ENCODE results near the gene GABARAP.

GABARAP gene

DNA sequence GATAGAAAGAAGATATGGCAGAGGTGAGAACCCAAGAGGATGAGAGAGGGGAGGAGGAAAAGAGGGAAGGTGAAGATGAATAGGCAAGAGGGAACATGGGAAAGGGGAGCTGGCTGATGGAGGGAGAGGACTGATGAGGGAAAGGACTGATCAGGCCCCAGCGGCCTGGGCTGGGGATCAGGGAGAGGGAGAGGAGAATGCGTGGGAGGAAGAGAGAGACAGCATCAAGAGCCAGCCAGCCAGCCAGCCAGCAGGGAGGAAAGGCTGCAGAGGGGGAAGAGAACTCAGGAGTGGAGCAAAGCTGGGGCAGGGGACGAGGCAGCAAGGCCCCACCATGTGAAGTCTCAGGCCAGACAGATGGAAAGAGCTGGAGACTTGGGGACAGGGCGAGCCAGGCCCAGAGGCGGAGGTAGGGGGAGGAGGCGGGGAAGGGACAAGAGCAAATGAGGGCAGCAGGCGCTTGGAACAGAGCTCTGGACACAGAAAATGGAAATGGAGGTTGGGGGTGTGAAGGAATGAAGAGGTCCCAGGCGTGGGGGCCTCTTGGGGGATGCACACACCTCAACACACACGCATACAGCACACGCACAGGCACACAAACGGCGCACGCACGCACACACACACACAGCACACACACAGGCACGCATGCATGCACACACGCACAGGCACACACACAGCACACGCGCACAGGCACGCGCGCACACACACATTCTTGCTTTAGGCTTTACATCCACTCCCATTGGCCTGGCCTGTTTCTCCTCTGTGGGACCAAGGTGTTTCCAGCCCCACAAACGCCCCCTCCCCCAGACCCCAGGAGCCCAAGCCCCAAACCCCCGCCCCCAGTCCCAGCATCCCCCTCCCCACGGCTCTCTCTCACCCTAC, 34.9 kb downstream of the GABARAP start:
- DNase-seq (ENCODE audit: low read depth): no peak

DNA sequence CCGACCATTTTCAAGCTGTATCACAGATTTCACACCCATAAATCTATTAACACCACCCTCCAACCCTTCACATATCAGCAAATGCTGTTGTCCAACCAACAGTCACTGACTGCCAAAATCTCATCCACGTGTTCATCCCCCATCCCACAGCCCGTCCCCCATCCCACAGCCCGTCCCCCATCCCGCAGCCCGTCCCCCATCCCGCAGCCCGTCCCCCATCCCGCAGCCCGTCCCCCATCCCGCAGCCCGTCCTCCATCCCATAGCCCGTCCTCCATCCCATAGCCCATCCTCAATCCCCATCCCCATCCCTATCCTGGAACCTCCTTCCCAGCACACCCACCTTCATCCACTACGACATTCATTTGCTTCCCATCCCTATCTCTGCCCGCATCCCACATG, 36.7 kb downstream of the GABARAP start:
- DNase-seq (ENCODE audit: low read depth): no peak

GRCh38 chr17:7204828-7205461, 37.3 kb downstream of the GABARAP start:
- DNase-seq (ENCODE audit: low read depth): peak; percentile 24

GRCh38 chr17:7204336-7204735, 37.9 kb downstream of the GABARAP start:
- DNase-seq (ENCODE audit: low read depth): no peak

DNA sequence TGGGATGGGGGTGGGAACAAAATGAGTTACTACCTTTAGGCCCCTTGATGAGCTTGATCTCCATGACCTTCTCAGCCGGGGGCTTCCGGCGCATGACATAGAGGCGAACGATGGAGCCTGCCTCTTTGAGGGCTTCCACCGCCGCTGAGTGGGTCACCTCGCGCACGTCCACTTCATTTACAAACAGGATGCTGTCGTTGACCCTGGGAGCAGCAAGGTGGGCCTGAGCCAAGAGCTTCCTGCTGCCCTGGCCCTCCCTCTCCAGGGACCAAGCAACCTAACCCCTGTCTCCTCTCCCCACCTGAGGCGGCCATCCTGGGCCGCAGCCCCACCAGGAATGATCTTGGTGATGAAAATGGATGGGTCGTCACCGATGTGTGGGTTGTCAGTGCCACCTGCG, 38.9 kb downstream of the GABARAP start:
- no peak for DNase-seq (ENCODE audit: low read depth)

DNA sequence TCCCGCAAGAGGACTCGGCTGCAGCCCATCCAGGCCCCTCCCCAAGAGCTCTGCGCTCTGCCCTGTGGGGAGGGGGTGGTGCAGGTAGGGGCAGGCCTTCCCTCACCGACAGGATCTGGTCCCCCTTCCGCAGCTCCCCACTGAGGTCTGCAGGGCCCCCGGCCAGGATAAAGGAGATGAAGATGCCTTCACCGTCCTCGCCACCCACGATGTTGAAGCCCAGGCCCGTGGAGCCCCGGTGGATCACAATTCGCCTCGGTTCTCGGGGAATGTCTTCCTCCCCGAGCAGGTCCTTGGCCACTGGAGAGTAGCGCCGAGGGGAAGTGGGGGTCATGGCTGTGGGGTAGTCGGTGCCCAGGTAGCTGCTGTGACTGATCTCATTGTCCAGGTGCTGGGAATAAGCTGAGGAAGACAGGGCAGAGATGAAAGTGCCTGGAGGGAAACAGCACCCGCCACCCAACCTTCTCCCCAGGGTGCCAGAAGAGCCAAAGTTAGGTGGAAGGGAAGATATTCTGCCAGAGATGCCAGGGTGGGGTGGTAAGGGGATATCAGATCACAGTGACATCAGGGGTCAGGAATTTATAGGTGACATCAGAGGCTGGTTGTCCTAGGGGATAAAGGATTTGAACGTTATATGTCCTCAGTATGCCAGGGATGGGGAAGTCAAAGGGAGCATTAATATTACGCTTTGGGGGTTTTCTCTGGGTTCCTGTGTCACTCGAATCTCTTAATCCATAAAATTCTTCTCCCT, 45.4 kb downstream of the GABARAP start:
- DNase-seq (ENCODE audit: low read depth): no peak

GRCh38 chr17:7195971-7196370, 46.3 kb downstream of the GABARAP start:
- DNase-seq (ENCODE audit: low read depth): no peak

DNA sequence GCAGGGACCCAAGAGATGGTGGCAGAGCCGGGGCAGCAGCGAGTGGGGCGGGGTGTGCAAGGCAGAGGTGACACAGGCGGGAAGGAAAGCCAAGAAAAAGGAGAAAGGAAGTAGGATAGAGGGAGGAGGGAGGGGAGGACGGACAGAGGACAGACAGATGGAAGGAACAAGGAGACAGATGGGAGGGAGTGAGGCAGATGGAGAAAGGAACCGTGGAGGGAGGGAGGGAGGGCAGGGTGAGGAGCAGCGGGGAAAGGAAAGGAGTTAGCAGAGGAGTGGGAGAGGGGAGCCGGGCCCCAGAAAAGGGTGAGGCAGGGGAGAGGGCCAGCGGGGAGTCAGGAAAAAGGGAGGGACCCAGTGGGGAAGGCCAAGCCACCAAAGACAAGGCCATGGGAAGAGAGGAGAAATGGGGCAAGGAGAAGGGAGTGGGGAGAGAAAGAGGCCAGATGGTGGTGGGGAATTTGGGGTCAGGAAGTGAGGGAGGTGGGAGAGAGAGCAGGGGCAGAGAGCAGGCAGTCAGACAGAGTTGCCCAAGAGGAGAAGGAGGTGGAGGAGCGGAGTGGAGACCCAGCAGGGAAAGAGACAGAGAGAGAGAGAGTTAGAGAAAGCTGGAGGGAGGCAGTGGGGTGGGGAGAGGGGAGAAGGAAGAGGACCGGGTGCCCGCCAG, 49.8 kb downstream of the GABARAP start:
- DNase-seq (ENCODE audit: low read depth): no peak

- DNase-seq (ENCODE audit: low read depth): no peak
Observed at GRCh38 chr17:7191571-7192270, 50.5 kb downstream of the GABARAP start.

DNA sequence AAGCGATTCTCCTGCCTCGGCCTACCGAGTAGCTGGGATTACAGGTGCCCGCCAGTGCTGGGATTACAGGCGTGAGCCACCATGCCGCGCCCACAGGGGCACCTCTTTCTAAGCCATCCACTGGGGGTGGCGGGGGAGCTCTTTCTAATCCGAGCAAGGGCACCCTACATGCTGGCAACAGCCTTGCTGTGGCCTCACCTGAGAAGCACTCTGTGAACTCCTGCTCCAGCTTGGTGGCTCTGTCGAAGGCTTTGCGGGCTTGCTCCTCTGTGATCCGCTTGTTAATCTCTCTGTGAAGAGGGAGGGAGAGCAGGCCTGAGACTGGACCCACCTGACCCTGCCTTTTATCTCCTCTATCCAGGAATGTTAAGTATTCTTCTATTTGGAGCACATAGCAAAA, 51.2 kb downstream of the GABARAP start:
- DNase-seq (ENCODE audit: low read depth): no peak

GRCh38 chr17:7190276-7190917, 51.9 kb downstream of the GABARAP start:
- DNase-seq (ENCODE audit: low read depth): no peak
